H1 (cell line): Measurements from ENCODE around the gene GMEB2. TPM values are rescaled to one million over a fixed set of nuclear protein-coding genes. Genes with fewer than 3 reads are reported as not detected.

ENCODE experiments used
- CTCF ChIA-PET: fragments of 300-600 bp; sonication (Branson Sonifier 250); formaldehyde crosslinking; loops from one replicate; lab custom pipeline; 2021; ENCODE audit not compliant: partially characterized antibody; lab: Charles Lee
- POLR2A ChIA-PET: fragments of 300-600 bp; sonication (Branson Sonifier 250); formaldehyde crosslinking; loops from one replicate; lab custom pipeline; 2021; ENCODE audit warnings: inconsistent platforms; ENCODE audit not compliant: partially characterized antibody; lab: Charles Lee
- DNase-seq, 2 experiments: peaks; one replicate each; pipeline versions ENCODE4 v3.0.0 to v3.0.0-alpha.2; 2010 to 2022; ENCODE audit warnings: low spot score in 2 of 2, low read depth in 1 of 2, mixed read lengths in 1 of 2
- FAIRE-seq: peaks from 2 replicates; lab custom pipeline; 2011; peaks lifted over from hg19 to GRCh38; lab: Jason Lieb, UNC
- H2AFZ ChIP-seq: 2 replicates; pipeline ENCODE4 v1.8.1; 2012; ENCODE audit warnings: low read length, inconsistent platforms
- H2AK5ac ChIP-seq: 2 replicates; pipeline ENCODE4 v1.6.1; 2013; ENCODE audit warnings: low read depth, low read length
- H2BK120ac ChIP-seq: replicated peaks from 2 replicates; pipeline ENCODE3; 2013; ENCODE audit warnings: low read depth, low read length, inconsistent platforms
- H2BK12ac ChIP-seq: 2 replicates; pipeline ENCODE4 v1.6.1; 2013; ENCODE audit warnings: low read depth, low read length
- H2BK15ac ChIP-seq: 2 replicates; pipeline ENCODE4 v1.6.1; 2013; ENCODE audit warnings: low read length
- H2BK20ac ChIP-seq: 2 replicates; pipeline ENCODE4 v1.6.1; 2013; ENCODE audit warnings: low read length
- H2BK5ac ChIP-seq: 2 replicates; pipeline ENCODE4 v1.6.1; 2013; ENCODE audit warnings: low read depth, low read length
- H3K14ac ChIP-seq: 2 replicates; pipeline ENCODE4 v1.6.1; 2013; ENCODE audit warnings: inconsistent platforms; ENCODE audit not compliant: insufficient read length
- H3K18ac ChIP-seq: 2 replicates; pipeline ENCODE4 v1.6.1; 2013; ENCODE audit warnings: low read length; ENCODE audit errors: extremely low read depth
- H3K23ac ChIP-seq: 2 replicates; pipeline ENCODE4 v1.6.1; 2013; ENCODE audit warnings: inconsistent platforms; ENCODE audit not compliant: insufficient read length
- H3K23me2 ChIP-seq: 2 replicates; pipeline ENCODE4 v1.6.1; 2013; ENCODE audit warnings: low read depth, low read length
- H3K27ac ChIP-seq: 2 replicates; pipeline ENCODE4 v1.6.1; 2011; ENCODE audit warnings: low read depth, low read length, inconsistent platforms
- H3K27me3 ChIP-seq, 4 experiments: replicated peaks in 1 of 4; 1 replicate in 1 of 4; 2 replicates in 3 of 4; pipeline versions ENCODE4 v1.6.1 to v1.8.1; 2011 to 2013; ENCODE audit warnings: low read length in 3 of 4, mild to moderate bottlenecking in 3 of 4, inconsistent platforms in 2 of 4, mixed read lengths in 2 of 4, moderate library complexity in 1 of 4; ENCODE audit not compliant: control insufficient read depth in 3 of 4, insufficient read depth in 3 of 4; ENCODE audit errors: extremely low read depth in 1 of 4
- H3K36me3 ChIP-seq, 4 experiments: 2 replicates each; pipeline versions ENCODE4 v1.6.1 to v1.8.1; 2011 to 2013; ENCODE audit warnings: mild to moderate bottlenecking in 4 of 4, low read length in 3 of 4, moderate library complexity in 2 of 4, control low read depth in 1 of 4, inconsistent platforms in 1 of 4; ENCODE audit not compliant: insufficient read depth in 4 of 4, control insufficient read depth in 2 of 4
- H3K4ac ChIP-seq: replicated peaks from 2 replicates; pipeline ENCODE3; 2013; ENCODE audit warnings: low read length, low read depth, mixed read lengths, inconsistent platforms; ENCODE audit not compliant: insufficient read length
- H3K4me1 ChIP-seq, 4 experiments: replicated peaks in 1 of 4; 1 replicate in 1 of 4; 2 replicates in 3 of 4; pipeline versions ENCODE4 v1.6.1 to v1.8.1; 2011 to 2013; ENCODE audit warnings: low read length in 3 of 4, inconsistent platforms in 2 of 4, mixed read lengths in 1 of 4; ENCODE audit not compliant: insufficient read depth in 4 of 4, control insufficient read depth in 3 of 4
- H3K4me2 ChIP-seq, 2 experiments: 2 replicates each; pipeline versions ENCODE4 v1.6.1 to v1.8.1; 2011 to 2013; ENCODE audit warnings: low read depth in 2 of 2, low read length in 2 of 2, control low read depth in 1 of 2, inconsistent platforms in 1 of 2, mild to moderate bottlenecking in 1 of 2; ENCODE audit not compliant: insufficient read depth in 1 of 2
- H3K4me3 ChIP-seq, 4 experiments: fragments of 200-600, 300-600 bp in 1 of 4; sonication (generic), shearing (Covaris generic), sonication (Bioruptor Twin) in 1 of 4; 2 replicates each; pipeline versions ENCODE4 v1.5.1 to v1.8.1; 2011 to 2016; ENCODE audit warnings: low read length in 4 of 4, low read depth in 3 of 4, control low read depth in 2 of 4, inconsistent platforms in 2 of 4, mild to moderate bottlenecking in 2 of 4, mixed read lengths in 1 of 4, moderate library complexity in 1 of 4; ENCODE audit not compliant: insufficient read depth in 2 of 4; ENCODE audit errors: extremely low read depth in 1 of 4
- H3K56ac ChIP-seq: replicated peaks from 2 replicates; pipeline ENCODE3; 2013; ENCODE audit warnings: low read depth, mild to moderate bottlenecking, mixed read lengths, low read length, inconsistent platforms; ENCODE audit not compliant: insufficient read length
- H3K79me1 ChIP-seq: 2 replicates; pipeline ENCODE4 v1.6.1; 2013; ENCODE audit warnings: low read depth, low read length, control low read depth
- H3K79me2 ChIP-seq, 2 experiments: 2 replicates each; pipeline versions ENCODE4 v1.6.1 to v1.8.1; 2012 to 2013; ENCODE audit warnings: low read length in 2 of 2, mild to moderate bottlenecking in 2 of 2, inconsistent platforms in 1 of 2; ENCODE audit not compliant: insufficient read depth in 2 of 2, control insufficient read depth in 1 of 2
- H3K9ac ChIP-seq, 4 experiments: replicated peaks in 1 of 4; 1 replicate in 1 of 4; 2 replicates in 3 of 4; pipeline versions ENCODE4 v1.6.1 to v1.8.1; 2011 to 2013; ENCODE audit warnings: low read depth in 3 of 4, low read length in 3 of 4, control low read depth in 2 of 4, mild to moderate bottlenecking in 2 of 4, moderate library complexity in 2 of 4, inconsistent platforms in 1 of 4; ENCODE audit errors: extremely low read depth in 1 of 4
- H3K9me3 ChIP-seq, 2 experiments: 2 replicates each; pipeline versions ENCODE4 v1.6.1 to v1.8.1; 2012 to 2013; ENCODE audit warnings: mild to moderate bottlenecking in 2 of 2, moderate library complexity in 2 of 2, control low read depth in 1 of 2, inconsistent platforms in 1 of 2, low read depth in 1 of 2, low read length in 1 of 2, mixed read lengths in 1 of 2; ENCODE audit not compliant: insufficient read depth in 2 of 2
- H4K20me1 ChIP-seq, 2 experiments: replicated peaks in 1 of 2; 2 replicates each; pipeline versions ENCODE3 to v1.8.1; 2011 to 2013; ENCODE audit warnings: inconsistent platforms in 2 of 2, low read length in 2 of 2, mild to moderate bottlenecking in 1 of 2; ENCODE audit not compliant: insufficient read depth in 2 of 2, control insufficient read depth in 1 of 2
- H4K5ac ChIP-seq: 2 replicates; pipeline ENCODE4 v1.6.1; 2013; ENCODE audit warnings: low read length, low read depth, mixed read lengths, inconsistent platforms; ENCODE audit not compliant: insufficient read length
- H4K8ac ChIP-seq: 2 replicates; pipeline ENCODE4 v1.8.0; 2013; ENCODE audit warnings: mild to moderate bottlenecking, moderate library complexity, low read length, inconsistent platforms; ENCODE audit not compliant: insufficient read depth; ENCODE audit errors: extremely low read depth
- H4K91ac ChIP-seq: replicated peaks from 2 replicates; pipeline ENCODE3; 2013; ENCODE audit warnings: low read length, mixed read lengths, inconsistent platforms; ENCODE audit not compliant: insufficient read length
- CTCF ChIP-seq, 3 experiments: IDR thresholded peaks; 1 replicate in 2 of 3; 2 replicates in 1 of 3; pipeline versions ENCODE4 v1.5.1 to v1.6.1; 2011; ENCODE audit warnings: low read length in 3 of 3, mild to moderate bottlenecking in 3 of 3, inconsistent platforms in 2 of 3, low read depth in 1 of 3, moderate library complexity in 1 of 3; ENCODE audit not compliant: insufficient read depth in 1 of 3; ENCODE audit errors: control extremely low read depth in 1 of 3
- HDAC6 ChIP-seq: IDR thresholded peaks from one replicate; pipeline ENCODE4 v1.7.1; 2012; ENCODE audit warnings: low read depth, mild to moderate bottlenecking, inconsistent platforms, low read length, moderate library complexity
- RAD21 ChIP-seq, 2 experiments: IDR thresholded peaks in 1 of 2; conservative IDR thresholded peaks in 1 of 2; 2 replicates each; pipeline ENCODE4 v1.6.1; 2011; ENCODE audit warnings: low read depth in 2 of 2, low read length in 2 of 2, improper control_type of control experiment in 1 of 2, inconsistent platforms in 1 of 2, mild to moderate bottlenecking in 1 of 2, moderate library complexity in 1 of 2
- WGBS, 2 experiments: shearing (Covaris generic) in 1 of 2; methylation state at CpG; one replicate each; pipeline versions ENCODE4 v1.1.6 to v1.1.7; 2013 to 2015; ENCODE audit warnings: low lambda C conversion rate in 2 of 2, mixed read lengths in 2 of 2, inconsistent platforms in 1 of 2, low coverage in 1 of 2, missing lambda C conversion rate in 1 of 2; ENCODE audit not compliant: insufficient replicate concordance in 2 of 2, insufficient coverage in 1 of 2, insufficient read length in 1 of 2; ENCODE audit errors: extremely low coverage in 1 of 2, missing lambda C conversion rate in 1 of 2; 5-methylcytosine and 5-hydroxymethylcytosine counted together
- polyA plus RNA-seq, 7 experiments: library from polyadenylated mRNA; depleted of rRNA in 3 of 7; stranded (reverse) in 5 of 7; unstranded in 2 of 7; fragments of >200 nt in 5 of 7; fragments of 200-250 nt in 2 of 7; gene quantifications; 1 replicate in 5 of 7; 2 replicates in 1 of 7; 4 replicates in 1 of 7; pipeline versions ENCODE4 v1.2.1 to v1.2.3, GENCODE V29; 2011 to 2013; ENCODE audit warnings: missing spikeins in 2 of 7, mixed read lengths in 2 of 7
- total RNA-seq: library from RNA; stranded (reverse); fragmentation: NEBNext Ultra II Directional; extraction: Animal tissue kit (Norgen Biotek cat#: 25700); gene quantifications from 2 replicates; pipeline ENCODE4 v1.2.1, GENCODE V29; 2021
- TF ChIP-seq, protein P1 (sequence below): IDR thresholded peaks from 2 replicates; pipeline ENCODE4 v1.6.1; 2011; ENCODE audit warnings: low read length, improper control_type of control experiment

The GMEB2 gene
- total and polyA plus RNA-seq, 2 of the 8 experiments (the other 6 are each of a cell fraction or from before 2014, with no cell fraction given), result 12.9 to 14.2 TPM

- Histone ChIP-seq H3K4ac (peak overlapping the region; percentile 32), H4K5ac (no peak overlapping the region), H3K9ac (peak overlapping the region in 1 of 4 experiments; percentile 46; a peak in 1 of 7 replicates), H2BK20ac (no peak overlapping the region), H3K56ac (no peak overlapping the region), H3K18ac (no peak overlapping the region), H4K91ac (peak overlapping the region; percentile 42), H2BK5ac (no peak overlapping the region), H2BK12ac (no peak overlapping the region), H3K14ac (no peak overlapping the region), H3K23ac (no peak overlapping the region), H3K23me2 (no peaks in the 10 kb centered on the region; the same call in 1 of the 2 replicates), H3K4me1 (peaks cover 0 to 6% (median 6%) of the 10 kb centered on the region in 4 experiments; a peak in 6 of 7 replicates), H2AK5ac (no peak overlapping the region), H4K8ac (peak overlapping the region; percentile 68), H3K36me3 (no peaks in the 10 kb centered on the region), H3K27ac (no peak overlapping the region), H2BK15ac (no peak overlapping the region)
- POLR2A ChIA-PET, result interaction anchor here (1.6 to 3.0 kb wide), 2 partner anchors 8 to 13 kb away, joined by 5 to 12 read pairs; no protein-coding TSS in a partner anchor
- TF ChIP-seq HDAC6 (no peak), CTCF (IDR thresholded peaks at IDR 0.05; ENCODE audit: control extremely low read depth in 1 of 3, insufficient read depth in 1 of 3, low read depth in 1 of 3, low read length in 3 of 3) (peak; percentile 34 to 60 (median 45); a peak in 3 of 4 replicates), RAD21 (IDR thresholded peaks at IDR 0.05 in 1 of 2, conservative IDR thresholded peaks at IDR 0.05 in 1 of 2; ENCODE audit: low read depth in 2 of 2, low read length in 2 of 2) (peak; percentile 11 to 34; a peak in 2 of 4 replicates)
- TF ChIP-seq, protein P1, sequence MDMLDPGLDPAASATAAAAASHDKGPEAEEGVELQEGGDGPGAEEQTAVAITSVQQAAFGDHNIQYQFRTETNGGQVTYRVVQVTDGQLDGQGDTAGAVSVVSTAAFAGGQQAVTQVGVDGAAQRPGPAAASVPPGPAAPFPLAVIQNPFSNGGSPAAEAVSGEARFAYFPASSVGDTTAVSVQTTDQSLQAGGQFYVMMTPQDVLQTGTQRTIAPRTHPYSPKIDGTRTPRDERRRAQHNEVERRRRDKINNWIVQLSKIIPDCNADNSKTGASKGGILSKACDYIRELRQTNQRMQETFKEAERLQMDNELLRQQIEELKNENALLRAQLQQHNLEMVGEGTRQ, result no peak
- TF ChIP-seq, all 59 proteins: peak for 2
- no peak for FAIRE-seq
- CTCF ChIA-PET, result interaction anchor here (0.7 to 3.2 kb wide), 12 partner anchors 10 to 127 kb away, joined by 3 to 20 read pairs (median 4); partner anchors contain the start of gene PTK6
- H3K79me1 ChIP-seq, result no peaks in the 10 kb centered on the region
- H4K20me1 ChIP-seq, result peaks cover 0 to 3% of the 10 kb centered on the region in 2 experiments
- no peaks in the 10 kb centered on the region for H3K9me3 ChIP-seq
- H3K4me3 ChIP-seq, result peak overlapping the region; percentile 5 to 77 (median 48); a peak in 6 of 8 replicates
- 84% methylated on average over 33 of the region's 34 CpGs; no CpG with 5 or more reads in 1 of the 2 experiments for WGBS, 2 experiments
- H3K27me3 ChIP-seq, result no peaks in the 10 kb centered on the region; a peak in 1 of 7 replicates
- peak overlapping the region; percentile 63 to 95 for H3K4me2 ChIP-seq
- DNase-seq, result no peak
- H2BK120ac ChIP-seq, result no peak overlapping the region
- H3K79me2 ChIP-seq, result no peaks in the 10 kb centered on the region
- no peak overlapping the region for H2AFZ ChIP-seq
Measured at GRCh38 chr20:63572788-63573646, 53.9 kb downstream of the GMEB2 start.
